HepG2 (cell line): ENCODE data around the gene SPAG8. TPM values are rescaled to one million over a fixed set of nuclear protein-coding genes. Genes with fewer than 3 reads are reported as not detected.
A peak's percentile ranks its signal among the peaks of the same experiment; 100 is the strongest.

Experiments
- BCL3 ChIP-seq: sonication (generic); formaldehyde crosslinking; IDR thresholded peaks from 2 replicates; pipeline ENCODE4 v1.5.1; 2020; ENCODE audit warnings: mild to moderate bottlenecking, missing genetic modification reagents, moderate library complexity
- DMTF1 ChIP-seq: sonication (generic); formaldehyde crosslinking; IDR thresholded peaks from 2 replicates; pipeline ENCODE4 v1.4.0; 2020; ENCODE audit warnings: mild to moderate bottlenecking, missing genetic modification reagents
- EP300 ChIP-seq, 3 experiments: sonication (generic) in 1 of 3; formaldehyde crosslinking in 1 of 3; IDR thresholded peaks; 2 replicates each; pipeline versions ENCODE4 v1.5.1 to v1.6.1; 2011 to 2020; ENCODE audit warnings: low read depth in 2 of 3, low read length in 2 of 3, borderline replicate concordance in 1 of 3, improper control_type of control experiment in 1 of 3, mild to moderate bottlenecking in 1 of 3, missing genetic modification reagents in 1 of 3, moderate library complexity in 1 of 3
- FIP1L1 ChIP-seq: fragments of 200-400 bp; formaldehyde crosslinking; IDR thresholded peaks from 2 replicates; pipeline ENCODE4 v1.6.1; 2018; ENCODE audit warnings: low read depth, mild to moderate bottlenecking, low read length, moderate library complexity, borderline replicate concordance; ENCODE audit not compliant: insufficient read depth
- GATAD1 ChIP-seq: IDR thresholded peaks from 2 replicates; pipeline ENCODE4 v1.6.1; 2016; ENCODE audit warnings: missing genetic modification reagents, missing compliant biosample characterization
- HCFC1 ChIP-seq: fragments of 150-350 bp; IDR thresholded peaks from 2 replicates; pipeline ENCODE4 v1.6.1; 2014; ENCODE audit warnings: low read depth, low read length
- HNRNPH1 ChIP-seq: fragments of 200-400 bp; formaldehyde crosslinking; optimal IDR thresholded peaks from 2 replicates; pipeline ENCODE3; 2017; ENCODE audit warnings: mild to moderate bottlenecking, low read depth, low read length
- HOXA7 ChIP-seq: sonication (generic); formaldehyde crosslinking; IDR thresholded peaks from 2 replicates; pipeline ENCODE4 v1.8.1; 2022; ENCODE audit warnings: mild to moderate bottlenecking, missing genetic modification reagents, moderate library complexity
- NFIB ChIP-seq: sonication (generic); formaldehyde crosslinking; IDR thresholded peaks from 2 replicates; pipeline ENCODE4 v1.9.0; 2021; ENCODE audit warnings: missing genetic modification reagents, mild to moderate bottlenecking, borderline replicate concordance
- NFKBIZ ChIP-seq: IDR thresholded peaks from 2 replicates; pipeline ENCODE4 v1.6.1; 2018; ENCODE audit warnings: missing genetic modification reagents, missing compliant biosample characterization
- NONO ChIP-seq, 2 experiments: fragments of 450-650 bp in 1 of 2; sonication (generic) in 1 of 2; formaldehyde crosslinking in 1 of 2; IDR thresholded peaks in 1 of 2; conservative IDR thresholded peaks in 1 of 2; 2 replicates each; pipeline versions ENCODE4 v1.6.1 to v1.8.0; 2017 to 2022; ENCODE audit warnings: mild to moderate bottlenecking in 1 of 2, missing genetic modification reagents in 1 of 2, moderate library complexity in 1 of 2
- PHF21A ChIP-seq: sonication (generic); formaldehyde crosslinking; IDR thresholded peaks from 2 replicates; pipeline ENCODE4 v1.5.0; 2020; ENCODE audit warnings: mild to moderate bottlenecking, missing genetic modification reagents
- RORA ChIP-seq: sonication (generic); formaldehyde crosslinking; IDR thresholded peaks from 2 replicates; pipeline ENCODE4 v1.5.0; 2020; ENCODE audit warnings: mild to moderate bottlenecking, missing genetic modification reagents, moderate library complexity
- SIN3A ChIP-seq: IDR thresholded peaks from 2 replicates; pipeline ENCODE4 v1.6.1; 2011; ENCODE audit warnings: low read depth, mild to moderate bottlenecking, control low read depth, low read length, borderline replicate concordance
- TAF1 ChIP-seq: sonication (generic); formaldehyde crosslinking; IDR thresholded peaks from 2 replicates; pipeline ENCODE4 v1.4.0; 2020; ENCODE audit warnings: missing genetic modification reagents
- TBX2 ChIP-seq: sonication (generic); formaldehyde crosslinking; IDR thresholded peaks from 2 replicates; pipeline ENCODE4 v1.5.0; 2020; ENCODE audit warnings: missing genetic modification reagents, mild to moderate bottlenecking, borderline replicate concordance
- TEAD2 ChIP-seq: sonication (generic); formaldehyde crosslinking; IDR thresholded peaks from 2 replicates; pipeline ENCODE4 v1.9.0; 2021; ENCODE audit warnings: missing genetic modification reagents
- TEF ChIP-seq: sonication (generic); formaldehyde crosslinking; IDR thresholded peaks from 2 replicates; pipeline ENCODE4 v1.5.0; 2020; ENCODE audit warnings: missing genetic modification reagents
- U2AF1 ChIP-seq: fragments of 200-400 bp; formaldehyde crosslinking; optimal IDR thresholded peaks from 2 replicates; pipeline ENCODE3; 2017; ENCODE audit warnings: mild to moderate bottlenecking, low read depth, low read length
- ZFP36L2 ChIP-seq: sonication (generic); formaldehyde crosslinking; IDR thresholded peaks from 2 replicates; pipeline ENCODE4 v1.4.0; 2020; ENCODE audit warnings: missing genetic modification reagents
- ZFP62 ChIP-seq: sonication (generic); formaldehyde crosslinking; IDR thresholded peaks from 2 replicates; pipeline ENCODE4 v1.4.0; 2020; ENCODE audit warnings: missing genetic modification reagents
- ZNF557 ChIP-seq: sonication (generic); formaldehyde crosslinking; IDR thresholded peaks from 2 replicates; pipeline ENCODE4 v1.4.0; 2020; ENCODE audit warnings: missing genetic modification reagents
- ZNF570 ChIP-seq: sonication (generic); formaldehyde crosslinking; IDR thresholded peaks from 2 replicates; pipeline ENCODE4 v1.4.0; 2020; ENCODE audit warnings: mild to moderate bottlenecking, missing genetic modification reagents, borderline replicate concordance
- ZNF724P ChIP-seq: sonication (generic); formaldehyde crosslinking; IDR thresholded peaks from 2 replicates; pipeline ENCODE4 v1.8.0; 2022; ENCODE audit warnings: missing genetic modification reagents, borderline replicate concordance
- ZNF776 ChIP-seq: sonication (generic); formaldehyde crosslinking; IDR thresholded peaks from 2 replicates; pipeline ENCODE4 v1.4.0; 2020; ENCODE audit warnings: mild to moderate bottlenecking, missing genetic modification reagents
- ZNF841 ChIP-seq: sonication (generic); formaldehyde crosslinking; IDR thresholded peaks from 2 replicates; pipeline ENCODE4 v1.8.1; 2023; ENCODE audit warnings: missing genetic modification reagents, borderline replicate concordance
- ZSCAN20 ChIP-seq: sonication (generic); formaldehyde crosslinking; IDR thresholded peaks from 2 replicates; pipeline ENCODE4 v1.4.0; 2020; ENCODE audit warnings: missing genetic modification reagents, mild to moderate bottlenecking, borderline replicate concordance
- polyA plus RNA-seq, 8 experiments: library from polyadenylated mRNA; depleted of rRNA in 3 of 8; stranded (reverse) in 7 of 8; unstranded in 1 of 8; fragments of >200 nt; fragmentation: Illumina TruSeq in 4 of 8; extraction: Trizol in 4 of 8; gene quantifications; 2 replicates each; pipeline versions ENCODE4 v1.2.1 to v1.2.3, GENCODE V29; 2011 to 2016; ENCODE audit warnings: low read depth in 4 of 8, missing spikeins in 1 of 8, mixed read lengths in 1 of 8; ENCODE audit not compliant: insufficient read depth in 1 of 8
- total RNA-seq, 5 experiments: library from RNA; depleted of rRNA; stranded (reverse); fragments of >200 nt; fragmentation: Illumina TruSeq; extraction: Trizol; gene quantifications; 2 replicates each; pipeline ENCODE4 v1.2.3, GENCODE V29; 2016; ENCODE audit warnings: low read depth in 1 of 5

SPAG8 gene
- total and polyA plus RNA-seq, 2 of the 13 experiments (the other 11 are each of a cell fraction or from before 2014, with no cell fraction given): 0.18 to 0.27 TPM

- TF ChIP-seq ZNF841 (CRISPR knock-in tag): no peak
- TF ChIP-seq TBX2 (CRISPR knock-in tag): 0 out of 2 replicates have a peak, but pooled peaks have one; percentile 39
- no peak for TF ChIP-seq TEF
- TF ChIP-seq GATAD1: peak; percentile 91
- TF ChIP-seq DMTF1 (CRISPR knock-in tag): no peak
- no peak for TF ChIP-seq TEAD2 (CRISPR knock-in tag)
- peak; percentile 81; the same call in 1 of the 2 replicates for TF ChIP-seq SIN3A
- TF ChIP-seq HCFC1: peak; percentile 69
- no peak for TF ChIP-seq ZNF776 (CRISPR knock-in tag)
- TF ChIP-seq HOXA7 (CRISPR knock-in tag): no peak
- TF ChIP-seq FIP1L1: no peak
- no peak for TF ChIP-seq NFIB
- TF ChIP-seq ZFP62 (CRISPR knock-in tag): no peak
- TF ChIP-seq ZNF557 (CRISPR knock-in tag): no peak
- TF ChIP-seq RORA (CRISPR knock-in tag): no peak
- TF ChIP-seq NFKBIZ: peak; percentile 71
- peak in 1 of 2 experiments; percentile 36; a peak in 1 of 4 replicates for TF ChIP-seq EP300 (IDR thresholded peaks at IDR 0.05; ENCODE audit: low read depth in 2 of 2, low read length in 2 of 2)
- no peak for TF ChIP-seq EP300 (CRISPR knock-in tag; IDR thresholded peaks at IDR 0.05; ENCODE audit: borderline replicate concordance)
- TF ChIP-seq PHF21A (CRISPR knock-in tag): peak; percentile 76
- no peak for TF ChIP-seq ZNF570 (CRISPR knock-in tag)
- no peak for TF ChIP-seq ZNF724P (CRISPR knock-in tag)
- no peak for TF ChIP-seq BCL3 (CRISPR knock-in tag)
- TF ChIP-seq U2AF1: no peak
- TF ChIP-seq TAF1 (CRISPR knock-in tag): peak; percentile 43; the same call in 1 of the 2 replicates
- no peak for TF ChIP-seq HNRNPH1
- no peak for TF ChIP-seq ZSCAN20
- 0 out of 2 replicates have a peak, but pooled peaks have one; percentile 17 for TF ChIP-seq ZFP36L2 (CRISPR knock-in tag)
- no peak for TF ChIP-seq NONO (IDR thresholded peaks at IDR 0.05)
- TF ChIP-seq NONO (CRISPR knock-in tag; conservative IDR thresholded peaks at IDR 0.05): no peak
These were observed at the start of gene SPAG8 (continued) for GRCh38 chr9:35812025-35812602.
